Parathyroid adenoma (tissue), 2 donors: ENCODE results near the gene MARF1.

Source experiments
- H2AFZ ChIP-seq: fragments of 300-600 bp; sonication (generic); one replicate; pipeline ENCODE4 v1.7.0; 2017; ENCODE audit warnings: antibody characterized with exemption, mild to moderate bottlenecking
- H3K27ac ChIP-seq: fragments of 300-600 bp; sonication (generic); one replicate; pipeline ENCODE4 v1.7.0; 2017
- H3K27me3 ChIP-seq: fragments of 300-600 bp; sonication (generic); one replicate; pipeline ENCODE4 v1.7.0; 2017; ENCODE audit warnings: low read length; ENCODE audit not compliant: control insufficient read depth, insufficient read depth
- H3K36me3 ChIP-seq: fragments of 300-600 bp; sonication (generic); one replicate; pipeline ENCODE4 v1.7.0; 2017; ENCODE audit warnings: low read length; ENCODE audit not compliant: control insufficient read depth, insufficient read depth
- H3K4me1 ChIP-seq: fragments of 300-600 bp; sonication (generic); one replicate; pipeline ENCODE4 v1.7.0; 2017; ENCODE audit warnings: control low read depth
- H3K4me2 ChIP-seq: fragments of 300-600 bp; sonication (generic); one replicate; pipeline ENCODE4 v1.7.0; 2017; ENCODE audit warnings: low read length
- H3K4me3 ChIP-seq: fragments of 300-600 bp; sonication (generic); one replicate; pipeline ENCODE4 v1.7.0; 2017; ENCODE audit warnings: low read depth, low read length
- H3K79me2 ChIP-seq: fragments of 300-600 bp; sonication (generic); one replicate; pipeline ENCODE4 v1.7.0; 2017; ENCODE audit warnings: control low read depth
- H3K9ac ChIP-seq: fragments of 300-600 bp; sonication (generic); one replicate; pipeline ENCODE4 v1.7.0; 2017; ENCODE audit warnings: mild to moderate bottlenecking
- H3K9me3 ChIP-seq: fragments of 300-600 bp; sonication (generic); one replicate; pipeline ENCODE4 v1.7.0; 2017; ENCODE audit warnings: low read length; ENCODE audit not compliant: control insufficient read depth
- TF ChIP-seq, protein P1 (sequence below): fragments of 300-600 bp; sonication (generic); IDR thresholded peaks from one replicate; pipeline ENCODE4 v1.7.0; 2017; ENCODE audit warnings: antibody characterized with exemption, mild to moderate bottlenecking
- donor health status: primary hyperparathyroidism.

The MARF1 gene

DNA sequence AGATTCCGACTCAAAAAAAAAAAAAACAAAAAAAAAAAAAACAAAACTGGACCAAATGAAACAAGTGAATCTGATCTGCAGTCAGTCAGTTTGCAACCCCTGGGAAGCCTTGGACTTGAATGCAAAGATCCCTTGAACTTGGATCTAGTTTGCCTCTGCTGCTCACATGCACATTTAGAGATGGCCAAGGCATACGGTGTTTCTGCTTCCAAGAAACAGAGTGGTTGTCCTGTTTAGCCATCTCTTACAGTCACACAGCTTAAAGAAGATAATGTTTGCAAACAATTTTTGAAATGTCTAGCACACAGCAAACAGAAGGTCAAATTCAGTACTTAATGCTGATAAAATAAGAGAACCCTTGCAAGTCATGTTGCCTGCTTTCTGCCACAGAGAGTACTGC lies 11.6 kb upstream of the MARF1 start:
- H3K79me2 ChIP-seq = peaks cover 2% of the 10 kb centered on the region
- H3K4me1 ChIP-seq = peaks cover under 1% of the 10 kb centered on the region
- H3K27me3 ChIP-seq = no peaks in the 10 kb centered on the region
- TF ChIP-seq, protein P1, sequence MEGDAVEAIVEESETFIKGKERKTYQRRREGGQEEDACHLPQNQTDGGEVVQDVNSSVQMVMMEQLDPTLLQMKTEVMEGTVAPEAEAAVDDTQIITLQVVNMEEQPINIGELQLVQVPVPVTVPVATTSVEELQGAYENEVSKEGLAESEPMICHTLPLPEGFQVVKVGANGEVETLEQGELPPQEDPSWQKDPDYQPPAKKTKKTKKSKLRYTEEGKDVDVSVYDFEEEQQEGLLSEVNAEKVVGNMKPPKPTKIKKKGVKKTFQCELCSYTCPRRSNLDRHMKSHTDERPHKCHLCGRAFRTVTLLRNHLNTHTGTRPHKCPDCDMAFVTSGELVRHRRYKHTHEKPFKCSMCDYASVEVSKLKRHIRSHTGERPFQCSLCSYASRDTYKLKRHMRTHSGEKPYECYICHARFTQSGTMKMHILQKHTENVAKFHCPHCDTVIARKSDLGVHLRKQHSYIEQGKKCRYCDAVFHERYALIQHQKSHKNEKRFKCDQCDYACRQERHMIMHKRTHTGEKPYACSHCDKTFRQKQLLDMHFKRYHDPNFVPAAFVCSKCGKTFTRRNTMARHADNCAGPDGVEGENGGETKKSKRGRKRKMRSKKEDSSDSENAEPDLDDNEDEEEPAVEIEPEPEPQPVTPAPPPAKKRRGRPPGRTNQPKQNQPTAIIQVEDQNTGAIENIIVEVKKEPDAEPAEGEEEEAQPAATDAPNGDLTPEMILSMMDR = no peak
- no peak overlapping the region for H2AFZ ChIP-seq
- no peaks in the 10 kb centered on the region for H3K36me3 ChIP-seq
- H3K4me3 ChIP-seq = no peak overlapping the region
- H3K27ac ChIP-seq = no peak overlapping the region
- no peak overlapping the region for H3K4me2 ChIP-seq
- no peak overlapping the region for H3K9ac ChIP-seq
- H3K9me3 ChIP-seq = no peaks in the 10 kb centered on the region

- no peak overlapping the region for H3K27ac ChIP-seq
- TF ChIP-seq, protein P1 = no peak
- H3K9me3 ChIP-seq = no peaks in the 10 kb centered on the region
- no peak overlapping the region for H3K4me3 ChIP-seq
- H3K27me3 ChIP-seq = no peaks in the 10 kb centered on the region
- peaks cover 3% of the 10 kb centered on the region for H3K79me2 ChIP-seq
- H3K9ac ChIP-seq = no peak overlapping the region
- peaks cover 3% of the 10 kb centered on the region for H3K4me1 ChIP-seq
- H3K36me3 ChIP-seq = no peaks in the 10 kb centered on the region
- H2AFZ ChIP-seq = no peak overlapping the region
- H3K4me2 ChIP-seq = no peak overlapping the region
Measured at GRCh38 chr16:15653227-15653626, 10.3 kb upstream of the MARF1 start.

- Histone ChIP-seq H3K9ac (no peak overlapping the region), H3K36me3 (no peaks in the 10 kb centered on the region), H3K27ac (no peak overlapping the region), H3K4me2 (no peak overlapping the region), H3K27me3 (no peaks in the 10 kb centered on the region), H3K4me3 (no peak overlapping the region), H3K4me1 (peaks cover 3% of the 10 kb centered on the region), H3K79me2 (peaks cover 3% of the 10 kb centered on the region), H2AFZ (no peak overlapping the region), H3K9me3 (no peaks in the 10 kb centered on the region)
- TF ChIP-seq, protein P1 = no peak
Measured at GRCh38 chr16:15652293-15653001, 9.5 kb upstream of the MARF1 start.

- Histone ChIP-seq H3K4me2 (peak overlapping the region; percentile 84), H3K79me2 (peaks cover 3% of the 10 kb centered on the region), H3K4me3 (peak overlapping the region; percentile 83), H3K4me1 (peaks cover 3% of the 10 kb centered on the region), H3K27ac (peak overlapping the region; percentile 77), H3K9me3 (no peaks in the 10 kb centered on the region), H3K27me3 (no peaks in the 10 kb centered on the region), H2AFZ (peak overlapping the region; percentile 95), H3K36me3 (no peaks in the 10 kb centered on the region), H3K9ac (no peak overlapping the region)
- TF ChIP-seq, protein P1 = no peak
Measured at GRCh38 chr16:15650698-15651171, 7.8 kb upstream of the MARF1 start.
